IMR-90 (cell line): ENCODE results near the gene UGT2B7. TPM values are rescaled to one million over a fixed set of nuclear protein-coding genes. Genes with fewer than 3 reads are reported as not detected.

ENCODE experiments used
- ATAC-seq: fragments of 200-7000 bp; cut with Tn5 transposase; 2 replicates; pipeline ENCODE4 v1.9.1; 2020; ENCODE audit warnings: low read depth, mild to moderate bottlenecking, moderate library complexity
- BruUV-seq: library from RNA; stranded (reverse); fragments of 400-500 nt; replicated peaks from 2 replicates; lab custom pipeline; 2021; lab: Mats Ljungman, UMichigan
- CTCF ChIA-PET: fragments of 300-600 bp; formaldehyde crosslinking; extraction: SDS; loops from one replicate; lab custom pipeline; 2021; ENCODE audit warnings: antibody characterized with exemption; lab: Yijun Ruan, JAX
- POLR2A ChIA-PET: fragments of 300-600 bp; sonication (Branson Sonifier 250); formaldehyde crosslinking; loops from one replicate; lab custom pipeline; 2022; ENCODE audit warnings: antibody characterized with exemption; ENCODE audit not compliant: unreplicated experiment; lab: Charles Lee
- DNase-seq: peaks from one replicate; pipeline ENCODE4 v3.0.0; 2013
- H2AFZ ChIP-seq: replicated peaks from 2 replicates; pipeline ENCODE3; 2013; ENCODE audit warnings: low read length, mild to moderate bottlenecking; ENCODE audit not compliant: poor library complexity
- H2AK5ac ChIP-seq: 2 replicates; pipeline ENCODE4 v1.6.1; 2013; ENCODE audit warnings: low read depth, low read length, inconsistent platforms
- H2AK9ac ChIP-seq: replicated peaks from 2 replicates; pipeline ENCODE3; 2013; ENCODE audit warnings: mild to moderate bottlenecking, low read depth, low read length, moderate library complexity; ENCODE audit not compliant: poor library complexity
- H2BK120ac ChIP-seq: 2 replicates; pipeline ENCODE4 v1.6.1; 2013; ENCODE audit warnings: low read depth, low read length, inconsistent platforms
- H2BK15ac ChIP-seq: 3 replicates; pipeline ENCODE4 v1.6.1; 2013; ENCODE audit warnings: low read depth, low read length, inconsistent platforms
- H2BK20ac ChIP-seq: 2 replicates; pipeline ENCODE4 v1.6.1; 2013; ENCODE audit warnings: low read depth, mild to moderate bottlenecking, inconsistent platforms, low read length, moderate library complexity
- H2BK5ac ChIP-seq: 2 replicates; pipeline ENCODE4 v1.6.1; 2013; ENCODE audit warnings: mild to moderate bottlenecking, low read depth, low read length, inconsistent platforms; ENCODE audit not compliant: poor library complexity, severe bottlenecking
- H3K14ac ChIP-seq: replicated peaks from 2 replicates; pipeline ENCODE4 v1.6.1; 2013; ENCODE audit warnings: low read depth, low read length, inconsistent platforms
- H3K18ac ChIP-seq: 2 replicates; pipeline ENCODE4 v1.6.1; 2013; ENCODE audit warnings: low read depth, low read length, control low read depth
- H3K23ac ChIP-seq: 2 replicates; pipeline ENCODE4 v1.6.1; 2013; ENCODE audit warnings: low read depth, low read length, inconsistent platforms
- H3K27ac ChIP-seq: 2 replicates; pipeline ENCODE4 v1.5.1; 2013; ENCODE audit warnings: mild to moderate bottlenecking, control low read depth, low read length; ENCODE audit not compliant: insufficient read depth
- H3K27me3 ChIP-seq: 2 replicates; pipeline ENCODE4 v1.6.1; 2013; ENCODE audit warnings: low read length; ENCODE audit not compliant: control insufficient read depth, insufficient read depth
- H3K36me3 ChIP-seq: 2 replicates; pipeline ENCODE4 v1.6.1; 2013; ENCODE audit warnings: low read length, mixed read lengths; ENCODE audit not compliant: control insufficient read depth, insufficient read depth
- H3K4ac ChIP-seq: 2 replicates; pipeline ENCODE4 v1.6.1; 2013; ENCODE audit warnings: low read depth, low read length, inconsistent platforms
- H3K4me1 ChIP-seq: 2 replicates; pipeline ENCODE4 v1.6.1; 2013; ENCODE audit warnings: low read length, mixed read lengths; ENCODE audit not compliant: control insufficient read depth, insufficient read depth
- H3K4me2 ChIP-seq: 2 replicates; pipeline ENCODE4 v1.6.1; 2013; ENCODE audit warnings: low read depth, mild to moderate bottlenecking, control low read depth, low read length, moderate library complexity
- H3K4me3 ChIP-seq: 2 replicates; pipeline ENCODE4 v1.5.1; 2013; ENCODE audit warnings: low read depth, mild to moderate bottlenecking, control low read depth, low read length, moderate library complexity; ENCODE audit not compliant: insufficient read depth
- H3K56ac ChIP-seq: 2 replicates; pipeline ENCODE4 v1.6.1; 2013; ENCODE audit warnings: low read length, inconsistent platforms; ENCODE audit not compliant: insufficient read depth; ENCODE audit errors: extremely low read depth
- H3K79me1 ChIP-seq, 2 experiments: 2 replicates each; pipeline ENCODE4 v1.6.1; 2013; ENCODE audit warnings: low read length in 2 of 2, inconsistent platforms in 1 of 2, low read depth in 1 of 2
- H3K9ac ChIP-seq: 2 replicates; pipeline ENCODE4 v1.6.1; 2013; ENCODE audit warnings: low read depth, low read length, control low read depth
- H3K9me1 ChIP-seq: 2 replicates; pipeline ENCODE4 v1.6.1; 2013; ENCODE audit warnings: low read length, inconsistent platforms; ENCODE audit not compliant: insufficient read depth
- H3K9me3 ChIP-seq: 2 replicates; pipeline ENCODE4 v1.6.1; 2013; ENCODE audit warnings: low read length; ENCODE audit not compliant: control insufficient read depth, insufficient read depth
- H4K20me1 ChIP-seq: 2 replicates; pipeline ENCODE4 v1.6.1; 2013; ENCODE audit warnings: low read length, inconsistent platforms; ENCODE audit not compliant: insufficient read depth
- H4K5ac ChIP-seq: 2 replicates; pipeline ENCODE4 v1.6.1; 2013; ENCODE audit warnings: mild to moderate bottlenecking, low read depth, low read length, control low read depth
- H4K8ac ChIP-seq, 2 experiments: 2 replicates each; pipeline ENCODE4 v1.6.1; 2013; ENCODE audit warnings: low read depth in 2 of 2, low read length in 2 of 2, control low read depth in 1 of 2, inconsistent platforms in 1 of 2
- H4K91ac ChIP-seq: 2 replicates; pipeline ENCODE4 v1.6.1; 2013; ENCODE audit warnings: low read depth, low read length, inconsistent platforms; ENCODE audit not compliant: insufficient read depth
- BHLHE40 ChIP-seq: fragments of 150-350 bp; IDR thresholded peaks from 2 replicates; pipeline ENCODE4 v1.6.1; 2016; ENCODE audit warnings: mild to moderate bottlenecking, low read depth, low read length
- CEBPB ChIP-seq: IDR thresholded peaks from 2 replicates; pipeline ENCODE4 v1.6.1; 2012; ENCODE audit warnings: low read depth, low read length, improper control_type of control experiment
- CHD1 ChIP-seq: IDR thresholded peaks from 2 replicates; pipeline ENCODE4 v1.6.1; 2012; ENCODE audit warnings: low read depth, low read length, improper control_type of control experiment
- CTCF ChIP-seq: conservative IDR thresholded peaks from 2 replicates; pipeline ENCODE4 v1.5.1; 2012; ENCODE audit warnings: mild to moderate bottlenecking, low read depth, low read length, improper control_type of control experiment
- FOS ChIP-seq: fragments of 150-350 bp; IDR thresholded peaks from 2 replicates; pipeline ENCODE4 v1.6.1; 2016; ENCODE audit warnings: low read depth, low read length
- MAFK ChIP-seq: IDR thresholded peaks from 2 replicates; pipeline ENCODE4 v1.6.1; 2012; ENCODE audit warnings: low read depth, low read length, improper control_type of control experiment
- MAZ ChIP-seq: IDR thresholded peaks from 2 replicates; pipeline ENCODE4 v1.6.1; 2012; ENCODE audit warnings: low read depth, mild to moderate bottlenecking, low read length, improper control_type of control experiment, moderate library complexity, borderline replicate concordance
- MXI1 ChIP-seq: IDR thresholded peaks from 2 replicates; pipeline ENCODE4 v1.6.1; 2012; ENCODE audit warnings: low read depth, mild to moderate bottlenecking, low read length, moderate library complexity, borderline replicate concordance
- NFE2L2 ChIP-seq: fragments of 150-350 bp; IDR thresholded peaks from 2 replicates; pipeline ENCODE4 v1.6.1; 2016; ENCODE audit warnings: low read depth, mild to moderate bottlenecking, low read length
- POLR2A ChIP-seq: IDR thresholded peaks from 2 replicates; pipeline ENCODE4 v1.6.1; 2012; ENCODE audit warnings: mild to moderate bottlenecking, low read depth, low read length
- RAD21 ChIP-seq: IDR thresholded peaks from 2 replicates; pipeline ENCODE4 v1.6.1; 2012; ENCODE audit warnings: low read length, improper control_type of control experiment
- RCOR1 ChIP-seq: IDR thresholded peaks from 2 replicates; pipeline ENCODE4 v1.6.1; 2012; ENCODE audit warnings: mild to moderate bottlenecking, low read length, improper control_type of control experiment; ENCODE audit not compliant: insufficient replicate concordance
- RFX5 ChIP-seq: IDR thresholded peaks from 2 replicates; pipeline ENCODE4 v1.8.0; 2012; ENCODE audit warnings: low read depth, mild to moderate bottlenecking, low read length, moderate library complexity
- SMC3 ChIP-seq: fragments of 150-350 bp; IDR thresholded peaks from 2 replicates; pipeline ENCODE4 v1.6.1; 2016; ENCODE audit warnings: low read depth, mild to moderate bottlenecking, antibody characterized with exemption, low read length, moderate library complexity
- WGBS, 2 experiments: methylation state at CpG; one replicate each; pipeline versions ENCODE4 v1.1.5 to v1.1.7; 2013; ENCODE audit warnings: missing lambda C conversion rate in 2 of 2; ENCODE audit not compliant: insufficient read length in 1 of 2; ENCODE audit errors: extremely low coverage in 2 of 2; 5-methylcytosine and 5-hydroxymethylcytosine counted together
- dilution Hi-C: fragments of 300-500 bp; cut with HindIII; formaldehyde crosslinking; loops from one replicate; pipeline ENCODE4 v1.14.3; 2018; ENCODE audit warnings: low sequenced_read_pairs; ENCODE audit not compliant: unreplicated experiment
- in situ Hi-C: fragments of 300-500 bp; cut with MboI; formaldehyde crosslinking; loops from 3 replicates; pipeline ENCODE4 v1.14.3; 2019; ENCODE audit warnings: low sequenced_read_pairs, inconsistent platforms, mixed read lengths
- intact Hi-C: fragments of 100-400 bp; cut with micrococcal nuclease; formaldehyde crosslinking; loops from 2 replicates; pipeline ENCODE4 v1.10.0; 2022
- polyA plus RNA-seq, 3 experiments: library from polyadenylated mRNA; depleted of rRNA; stranded (reverse); fragments of >200 nt; gene quantifications; 2 replicates each; pipeline ENCODE4 v1.2.3, GENCODE V29; 2012; ENCODE audit warnings: low replicate concordance in 1 of 3
- total RNA-seq: library from RNA; depleted of rRNA; stranded (reverse); fragments of >200 nt; gene quantifications from 2 replicates; pipeline ENCODE4 v1.2.3, GENCODE V29; 2012
- TF ChIP-seq, protein P1 (sequence below): fragments of 150-350 bp; IDR thresholded peaks from 2 replicates; pipeline ENCODE4 v1.6.1; 2016; ENCODE audit warnings: low read depth, mild to moderate bottlenecking, low read length, moderate library complexity, borderline replicate concordance
- TF ChIP-seq, protein P2 (sequence below): fragments of 150-350 bp; IDR thresholded peaks from 2 replicates; pipeline ENCODE4 v1.6.1; 2017; ENCODE audit warnings: mild to moderate bottlenecking, antibody characterized with exemption, low read length, low read depth

UGT2B7 gene
- total and polyA plus RNA-seq, 2 of the 4 experiments (the other 2 are of a cell fraction) = 0.10 TPM; not detected in 1

- no CpG with 5 or more reads among the region's 2 CpGs for WGBS, 2 experiments
- in situ Hi-C loops (no loop called here), dilution Hi-C loops (no loop called here), intact Hi-C loops (no loop called here)
- no peak overlapping the region for H2BK20ac ChIP-seq
- H3K9ac ChIP-seq = no peak overlapping the region
- TF ChIP-seq MXI1 = no peak
- TF ChIP-seq RAD21 = no peak
- TF ChIP-seq FOS = no peak
- TF ChIP-seq SMC3 = no peak
- TF ChIP-seq CHD1 = no peak
- TF ChIP-seq RCOR1 = no peak
- TF ChIP-seq, protein P1, sequence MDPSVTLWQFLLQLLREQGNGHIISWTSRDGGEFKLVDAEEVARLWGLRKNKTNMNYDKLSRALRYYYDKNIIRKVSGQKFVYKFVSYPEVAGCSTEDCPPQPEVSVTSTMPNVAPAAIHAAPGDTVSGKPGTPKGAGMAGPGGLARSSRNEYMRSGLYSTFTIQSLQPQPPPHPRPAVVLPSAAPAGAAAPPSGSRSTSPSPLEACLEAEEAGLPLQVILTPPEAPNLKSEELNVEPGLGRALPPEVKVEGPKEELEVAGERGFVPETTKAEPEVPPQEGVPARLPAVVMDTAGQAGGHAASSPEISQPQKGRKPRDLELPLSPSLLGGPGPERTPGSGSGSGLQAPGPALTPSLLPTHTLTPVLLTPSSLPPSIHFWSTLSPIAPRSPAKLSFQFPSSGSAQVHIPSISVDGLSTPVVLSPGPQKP = no peak
- no peak for TF ChIP-seq RFX5
- TF ChIP-seq, protein P2, sequence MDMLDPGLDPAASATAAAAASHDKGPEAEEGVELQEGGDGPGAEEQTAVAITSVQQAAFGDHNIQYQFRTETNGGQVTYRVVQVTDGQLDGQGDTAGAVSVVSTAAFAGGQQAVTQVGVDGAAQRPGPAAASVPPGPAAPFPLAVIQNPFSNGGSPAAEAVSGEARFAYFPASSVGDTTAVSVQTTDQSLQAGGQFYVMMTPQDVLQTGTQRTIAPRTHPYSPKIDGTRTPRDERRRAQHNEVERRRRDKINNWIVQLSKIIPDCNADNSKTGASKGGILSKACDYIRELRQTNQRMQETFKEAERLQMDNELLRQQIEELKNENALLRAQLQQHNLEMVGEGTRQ = no peak
- no peak for TF ChIP-seq BHLHE40
- no peak for TF ChIP-seq CEBPB
- TF ChIP-seq MAFK = no peak
- no peak for TF ChIP-seq MAZ
- TF ChIP-seq POLR2A = no peak
- TF ChIP-seq NFE2L2 = no peak
- TF ChIP-seq CTCF = no peak
- CTCF ChIA-PET = no interaction called here
- H3K4me2 ChIP-seq = no peak overlapping the region
- H3K4me1 ChIP-seq = no peaks in the 10 kb centered on the region
- H2AFZ ChIP-seq = no peak overlapping the region
- H3K14ac ChIP-seq = no peak overlapping the region
- POLR2A ChIA-PET = no interaction called here
- BruUV-seq = no TSS peak
- H2AK5ac ChIP-seq = no peak overlapping the region
- no peak overlapping the region for H4K8ac ChIP-seq
- no peak for DNase-seq
- no peaks in the 10 kb centered on the region for H3K9me3 ChIP-seq
- no peaks in the 10 kb centered on the region for H4K20me1 ChIP-seq
- no peak overlapping the region for H4K91ac ChIP-seq
- no peak overlapping the region for H3K18ac ChIP-seq
- no peaks in the 10 kb centered on the region for H3K27me3 ChIP-seq
- no peaks in the 10 kb centered on the region for H3K79me1 ChIP-seq
- no peak overlapping the region for H4K5ac ChIP-seq
- no peak overlapping the region for H2AK9ac ChIP-seq
- no peak overlapping the region for H2BK15ac ChIP-seq
- no peak overlapping the region for H3K56ac ChIP-seq
- H2BK5ac ChIP-seq = no peak overlapping the region
- no peak overlapping the region for H2BK120ac ChIP-seq
- H3K4me3 ChIP-seq = no peak overlapping the region
- no peak overlapping the region for H3K4ac ChIP-seq
- no peak for ATAC-seq
- H3K27ac ChIP-seq = no peak overlapping the region
- no peak overlapping the region for H3K23ac ChIP-seq
- H3K36me3 ChIP-seq = no peaks in the 10 kb centered on the region
- no peaks in the 10 kb centered on the region for H3K9me1 ChIP-seq
Observed at GRCh38 chr4:69078852-69079251, 17.4 kb upstream of the UGT2B7 start.
